HG03558 (cell line): ENCODE results near the gene SATB1.

Experiments used
- ATAC-seq: cut with Tn5 transposase; IDR thresholded peaks from one replicate; pipeline ENCODE4 v1.9.1; 2021; ENCODE audit warnings: moderate number of reproducible peaks; ENCODE audit not compliant: unreplicated experiment; ENCODE audit errors: extremely low read depth

Gene SATB1

DNA sequence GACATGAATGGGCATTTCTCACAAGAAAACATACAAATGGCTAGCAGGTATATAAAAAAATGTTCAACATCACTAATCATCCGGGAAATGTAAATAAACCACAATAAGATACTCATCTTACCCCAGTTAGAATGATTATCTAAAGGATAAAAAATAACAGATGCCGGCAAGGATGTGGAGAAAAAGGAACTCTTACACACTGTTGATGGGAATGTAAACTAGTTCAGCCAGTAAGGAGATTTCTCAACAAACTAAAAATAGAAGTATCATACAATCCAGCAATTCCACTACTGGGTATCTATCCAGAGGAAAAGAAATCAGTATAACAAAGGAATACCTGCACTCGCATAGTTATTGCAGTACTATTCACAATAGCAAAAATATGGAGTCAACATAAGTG lies 124.2 kb downstream of the SATB1 start:
- ATAC-seq: no peak

DNA sequence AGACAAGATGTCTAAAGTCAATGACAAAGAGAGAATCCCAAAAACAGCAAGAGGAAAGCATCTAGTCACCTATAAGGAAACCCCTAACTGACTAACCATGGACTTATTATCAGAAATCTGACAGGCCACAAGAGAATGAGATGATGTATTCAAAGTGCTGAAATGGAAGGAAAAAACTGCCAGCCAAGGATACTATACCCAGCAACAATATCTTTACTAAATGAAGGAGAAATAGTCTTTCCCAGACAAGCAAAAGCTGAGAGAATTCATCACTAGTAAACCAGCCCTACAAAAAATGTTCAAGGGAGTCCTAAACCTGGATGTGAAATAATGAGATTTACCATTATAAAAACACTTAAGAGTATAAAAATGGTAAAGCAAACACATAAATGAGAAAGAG lies 128.0 kb downstream of the SATB1 start:
- no peak for ATAC-seq
